ENCODE measurements around the gene HACL1. TPM values are rescaled to one million over a fixed set of nuclear protein-coding genes. Genes with fewer than 3 reads are reported as not detected.
A peak's percentile ranks its signal among the peaks of the same experiment; 100 is the strongest.

HACL1 gene
- total RNA-seq, 1 donor from 2014 or later = 22.8 TPM

DNA sequence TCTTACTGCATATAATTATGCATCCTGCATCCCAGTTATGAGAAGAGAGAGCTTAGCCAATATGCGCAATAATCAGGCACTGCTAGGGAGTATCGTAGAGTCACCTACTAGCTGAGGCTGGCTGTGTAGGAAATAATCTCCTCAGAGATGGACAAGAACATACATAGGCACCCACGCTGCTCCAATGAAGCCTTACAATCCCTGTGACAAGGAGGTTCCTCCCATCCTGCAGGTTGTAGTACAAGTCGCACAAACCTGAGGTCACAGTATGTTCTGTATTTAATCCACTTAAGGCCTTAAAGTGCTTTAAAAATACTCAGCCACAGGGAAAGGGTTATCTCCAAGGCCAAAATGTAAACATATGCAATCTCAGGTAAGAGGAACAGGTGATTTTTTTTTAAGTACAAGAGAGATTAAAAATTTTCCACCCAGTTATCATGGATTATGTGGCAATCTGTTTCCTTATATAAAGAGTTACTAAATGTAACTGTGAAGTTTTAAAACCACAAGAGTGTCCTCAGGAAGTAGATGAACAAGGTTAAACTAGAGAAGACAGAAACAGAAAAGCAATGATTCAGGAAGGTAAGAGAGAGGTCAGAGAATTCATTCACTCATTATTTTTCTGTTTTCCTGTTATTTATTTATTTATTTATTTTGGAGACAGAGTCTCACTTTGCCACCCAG is 72.4 kb downstream of the HACL1 start:
- Mint-ChIP-seq H3K9me3 (no peaks in the 10 kb centered on the region), H3K27me3 (ENCODE audit: low read depth) (no peaks in the 10 kb centered on the region), H3K36me3 (ENCODE audit: low read depth) (peaks cover 5% of the 10 kb centered on the region), H3K4me3 (ENCODE audit: low read depth) (no peak overlapping the region), H3K27ac (peak overlapping the region; percentile 13), H3K4me1 (ENCODE audit: low read depth) (peaks cover 24% of the 10 kb centered on the region)
- no peak for DNase-seq (ENCODE audit: low spot score)
- intact Hi-C loops (cut with micrococcal nuclease) = no loop called here

DNA sequence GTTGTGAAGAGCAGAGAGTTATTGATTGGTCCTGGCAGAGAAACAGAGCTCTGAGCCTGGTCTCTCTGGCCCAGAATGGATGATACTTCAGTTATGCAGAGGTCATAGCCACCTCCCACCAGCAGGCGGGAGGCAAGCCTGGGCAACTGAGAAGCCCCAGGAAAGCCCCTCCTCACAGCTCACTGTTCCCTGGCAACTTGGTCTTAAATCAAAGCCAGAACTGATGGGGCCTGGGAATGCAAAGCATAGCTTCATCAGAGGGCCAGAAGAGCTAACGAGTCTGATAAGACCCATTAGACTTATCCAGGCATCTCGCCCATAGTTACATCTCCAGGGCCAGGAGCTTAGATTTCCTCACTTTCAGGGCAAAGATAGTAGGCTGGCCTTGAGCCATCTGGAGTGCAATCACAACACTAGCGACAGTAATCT is 74.3 kb downstream of the HACL1 start:
- intact Hi-C loops (cut with micrococcal nuclease) = no loop called here
- Mint-ChIP-seq H3K27ac (no peak overlapping the region), H3K27me3 (ENCODE audit: low read depth) (peaks cover under 1% of the 10 kb centered on the region), H3K36me3 (ENCODE audit: low read depth) (peaks cover 5% of the 10 kb centered on the region), H3K4me1 (ENCODE audit: low read depth) (peaks cover 26% of the 10 kb centered on the region), H3K4me3 (ENCODE audit: low read depth) (no peak overlapping the region), H3K9me3 (no peaks in the 10 kb centered on the region)
- DNase-seq (ENCODE audit: low spot score) = no peak

DNA sequence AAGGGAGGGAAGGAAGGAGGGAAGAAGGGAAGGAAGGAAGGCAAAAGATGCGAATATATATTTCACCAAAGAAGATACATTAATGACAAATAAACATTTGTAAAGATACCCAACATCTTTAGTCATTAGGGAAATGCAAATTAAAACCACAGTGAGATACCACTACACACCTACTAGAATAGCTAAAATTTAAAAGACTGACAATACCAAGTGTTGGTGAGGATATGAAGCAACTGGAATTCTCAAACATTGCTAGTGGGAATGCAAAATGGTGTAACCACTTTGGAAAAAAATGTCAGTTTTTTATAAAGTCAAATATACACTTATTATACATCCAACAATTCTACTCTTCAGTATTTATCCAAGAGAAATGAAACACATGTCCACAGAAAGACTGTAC is 75.6 kb downstream of the HACL1 start:
- H3K4me3 Mint-ChIP-seq (ENCODE audit: low read depth) = no peak overlapping the region
- H3K4me1 Mint-ChIP-seq (ENCODE audit: low read depth) = peaks cover 28% of the 10 kb centered on the region
- peaks cover 9% of the 10 kb centered on the region for H3K27me3 Mint-ChIP-seq (ENCODE audit: low read depth)
- H3K36me3 Mint-ChIP-seq (ENCODE audit: low read depth) = peaks cover 5% of the 10 kb centered on the region
- intact Hi-C loops (cut with micrococcal nuclease) = no loop called here
- H3K27ac Mint-ChIP-seq = no peak overlapping the region
- no peak for DNase-seq (ENCODE audit: low spot score)
- H3K9me3 Mint-ChIP-seq = no peaks in the 10 kb centered on the region

DNA sequence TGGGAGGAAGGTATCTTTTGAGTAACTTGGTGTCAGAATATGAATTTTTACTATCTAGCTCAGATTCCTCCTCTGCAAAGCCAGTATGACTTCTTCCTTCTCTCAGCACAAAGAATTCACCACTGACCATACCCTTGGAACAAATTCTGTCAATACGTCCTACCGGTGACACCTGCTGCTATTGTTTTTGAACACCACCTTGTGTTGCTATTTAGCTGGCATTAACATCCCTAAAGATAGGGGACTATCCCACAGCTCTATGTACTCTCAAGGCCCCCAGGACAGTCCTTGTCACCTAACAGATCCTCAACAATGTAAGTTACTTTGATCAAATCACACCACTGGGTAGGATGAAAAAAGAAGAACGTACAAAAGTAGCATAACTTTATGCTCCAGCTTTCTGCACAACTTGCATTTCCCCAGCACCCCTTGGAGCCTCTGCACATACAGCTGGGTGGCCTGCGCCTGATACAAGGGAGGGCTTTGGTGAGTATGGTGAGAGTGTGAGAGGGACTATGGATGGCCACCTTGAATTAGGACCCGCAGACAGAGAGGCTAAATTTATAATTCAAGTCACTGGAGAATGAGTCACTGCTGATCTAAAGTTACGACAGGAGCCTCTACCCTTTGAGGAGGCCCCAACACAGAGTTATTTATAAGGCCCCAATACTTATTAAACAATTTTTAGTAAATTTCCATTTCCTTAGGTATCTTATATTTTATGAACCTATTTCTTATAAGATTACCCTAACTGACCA is 77.5 kb downstream of the HACL1 start:
- no peak for DNase-seq (ENCODE audit: low spot score)
- Mint-ChIP-seq H3K4me1 (ENCODE audit: low read depth) (peaks cover 19% of the 10 kb centered on the region), H3K9me3 (no peaks in the 10 kb centered on the region), H3K4me3 (ENCODE audit: low read depth) (no peak overlapping the region), H3K27me3 (ENCODE audit: low read depth) (peaks cover 9% of the 10 kb centered on the region), H3K27ac (no peak overlapping the region), H3K36me3 (ENCODE audit: low read depth) (peaks cover 2% of the 10 kb centered on the region)
- intact Hi-C loops (cut with micrococcal nuclease) = no loop called here

DNA sequence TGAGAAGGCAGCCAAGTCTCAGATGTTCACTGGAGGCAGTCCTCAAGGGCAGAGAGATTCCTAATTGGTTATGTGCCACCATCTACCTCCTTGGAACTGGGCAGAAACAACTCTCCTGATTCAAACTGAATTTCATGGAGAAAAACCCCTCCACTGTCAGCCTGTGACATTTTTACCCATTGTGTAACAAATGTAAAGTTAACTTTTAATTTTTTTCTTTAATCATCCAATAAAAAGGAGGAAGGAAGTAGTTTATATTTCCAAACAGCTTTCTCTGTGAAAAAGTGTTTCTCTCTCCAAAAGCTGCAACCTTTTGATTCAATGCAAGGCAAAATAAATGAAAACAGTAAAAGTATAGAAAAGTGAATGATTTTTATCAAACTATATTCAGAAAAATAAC is 79.4 kb downstream of the HACL1 start:
- H3K27me3 Mint-ChIP-seq (ENCODE audit: low read depth) = peaks cover 9% of the 10 kb centered on the region
- H3K4me3 Mint-ChIP-seq (ENCODE audit: low read depth) = no peak overlapping the region
- intact Hi-C loops (cut with micrococcal nuclease) = no loop called here
- H3K9me3 Mint-ChIP-seq = no peaks in the 10 kb centered on the region
- DNase-seq (ENCODE audit: low spot score) = no peak
- no peak overlapping the region for H3K27ac Mint-ChIP-seq
- H3K36me3 Mint-ChIP-seq (ENCODE audit: low read depth) = peaks cover 2% of the 10 kb centered on the region
- peaks cover 15% of the 10 kb centered on the region for H3K4me1 Mint-ChIP-seq (ENCODE audit: low read depth)

DNA sequence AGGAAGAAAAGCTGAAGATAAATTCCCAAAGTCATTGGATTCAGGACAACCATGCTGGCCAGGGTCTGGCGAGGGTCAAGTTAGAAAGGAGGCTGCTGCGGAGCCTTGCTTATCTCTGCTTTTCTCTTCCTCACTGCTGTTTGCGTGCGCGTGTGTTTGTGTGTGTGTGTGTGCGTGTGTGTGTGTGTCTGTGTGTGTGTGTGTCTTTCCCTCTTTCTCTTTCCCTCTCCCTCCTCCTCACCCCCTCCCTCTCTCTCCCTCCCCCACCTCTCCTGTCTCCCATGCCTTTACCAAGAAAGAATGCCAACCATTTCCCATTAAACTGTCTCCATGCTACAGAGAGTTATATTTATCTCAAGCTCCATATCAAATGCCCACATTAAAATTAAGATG is 79.8 kb downstream of the HACL1 start, which contains the start of gene COLQ:
TSS of gene COLQ (minus strand) at position 134 of the 393 bp plus-strand sequence. CDS start at position 53, 81 bp downstream.
- no peaks in the 10 kb centered on the region for H3K9me3 Mint-ChIP-seq
- peaks cover 9% of the 10 kb centered on the region for H3K27me3 Mint-ChIP-seq (ENCODE audit: low read depth)
- intact Hi-C loops (cut with micrococcal nuclease) = no loop called here
- DNase-seq (ENCODE audit: low spot score) = no peak
- peaks cover 15% of the 10 kb centered on the region for H3K4me1 Mint-ChIP-seq (ENCODE audit: low read depth)
- peaks cover 2% of the 10 kb centered on the region for H3K36me3 Mint-ChIP-seq (ENCODE audit: low read depth)
- no peak within 1 kb of the TSS for H3K27ac Mint-ChIP-seq
- H3K4me3 Mint-ChIP-seq (ENCODE audit: low read depth) = peak within 1 kb of the TSS; percentile 22

DNA sequence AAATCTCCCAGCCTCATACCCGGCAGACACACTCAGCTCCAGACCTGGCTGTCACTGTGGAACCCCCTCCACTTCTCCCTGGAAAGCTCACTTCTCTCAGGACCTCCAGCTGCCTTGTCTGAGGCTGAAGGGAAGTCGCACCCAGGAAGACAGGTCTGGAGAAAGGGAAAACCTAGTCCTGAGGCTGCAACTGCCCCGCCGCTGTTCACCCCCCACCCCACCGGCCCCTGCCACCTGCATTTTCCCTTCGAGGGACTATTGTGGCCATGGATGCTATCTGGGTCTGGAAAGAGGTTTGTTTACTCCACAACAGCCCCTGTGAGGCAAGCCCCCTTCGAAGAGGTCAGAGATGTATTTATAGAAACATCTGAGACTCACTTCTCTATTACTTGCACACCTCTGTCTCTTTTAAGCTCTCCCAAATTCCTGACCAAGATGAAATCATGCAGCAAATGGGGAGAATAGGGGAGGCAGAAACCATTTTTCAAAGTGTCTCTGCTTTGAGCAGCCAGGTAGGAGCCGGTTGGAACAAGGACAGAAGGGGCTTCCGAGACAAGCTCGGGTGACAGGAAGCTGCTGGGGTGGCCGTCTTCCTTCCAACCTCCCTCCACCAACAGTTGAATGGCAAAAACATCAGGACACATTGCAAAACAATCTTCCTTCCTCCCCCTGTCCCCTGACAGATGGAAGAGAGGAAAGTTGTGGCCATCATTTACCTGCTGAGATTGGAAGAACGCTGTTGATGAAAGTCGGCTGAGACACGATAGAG is 80.4 kb downstream of the HACL1 start:
- Mint-ChIP-seq H3K36me3 (ENCODE audit: low read depth) (peaks cover 2% of the 10 kb centered on the region), H3K9me3 (no peaks in the 10 kb centered on the region), H3K27me3 (ENCODE audit: low read depth) (peaks cover 9% of the 10 kb centered on the region), H3K4me3 (ENCODE audit: low read depth) (peak overlapping the region; percentile 22), H3K4me1 (ENCODE audit: low read depth) (peaks cover 15% of the 10 kb centered on the region), H3K27ac (no peak overlapping the region)
- no peak for DNase-seq (ENCODE audit: low spot score)
- intact Hi-C loops (cut with micrococcal nuclease) = no loop called here

DNA sequence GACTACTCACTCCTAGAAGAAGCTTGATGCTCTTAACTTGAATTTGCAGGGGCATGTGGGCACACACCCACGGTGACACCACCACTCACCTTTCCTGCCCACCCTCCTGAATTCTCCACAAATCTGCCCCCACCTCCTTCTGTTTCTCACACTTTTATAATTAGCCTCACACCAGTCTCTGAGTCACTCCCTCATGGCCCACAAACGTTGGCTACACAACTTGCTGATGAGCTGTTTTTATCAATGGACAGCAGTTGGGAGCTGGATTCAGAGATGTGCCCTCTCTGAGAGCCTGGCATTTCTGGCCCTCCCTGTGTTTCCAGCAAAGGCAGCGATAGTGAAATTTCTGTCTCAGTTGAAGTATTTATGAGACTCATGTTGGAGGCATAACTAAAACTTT is 81.2 kb downstream of the HACL1 start:
- H3K4me3 Mint-ChIP-seq (ENCODE audit: low read depth) = no peak overlapping the region
- H3K27ac Mint-ChIP-seq = no peak overlapping the region
- peaks cover 15% of the 10 kb centered on the region for H3K4me1 Mint-ChIP-seq (ENCODE audit: low read depth)
- intact Hi-C loops (cut with micrococcal nuclease) = no loop called here
- H3K27me3 Mint-ChIP-seq (ENCODE audit: low read depth) = peaks cover 9% of the 10 kb centered on the region
- no peaks in the 10 kb centered on the region for H3K9me3 Mint-ChIP-seq
- H3K36me3 Mint-ChIP-seq (ENCODE audit: low read depth) = no peaks in the 10 kb centered on the region
- no peak for DNase-seq (ENCODE audit: low spot score)

DNA sequence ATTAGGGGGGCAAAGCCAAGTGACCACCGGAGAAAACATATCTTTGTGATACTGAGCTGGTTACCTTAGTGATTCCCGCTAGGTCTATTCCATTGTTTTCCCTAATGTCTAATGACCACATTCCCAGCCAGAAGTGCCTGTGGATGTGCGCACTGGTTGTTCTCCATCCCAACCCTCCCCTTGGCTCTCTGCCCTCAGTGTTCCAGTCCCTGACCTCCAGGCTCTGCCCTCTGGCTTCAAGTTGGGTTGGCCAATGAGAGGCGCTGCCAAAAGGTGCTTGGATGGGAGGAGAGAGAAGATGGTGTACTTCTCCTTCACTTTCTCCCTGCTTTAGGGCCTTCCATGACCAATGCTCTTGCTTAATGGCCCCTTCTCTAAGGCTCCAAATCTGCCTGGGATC is 82.3 kb downstream of the HACL1 start:
- Mint-ChIP-seq H3K27ac (no peak overlapping the region), H3K36me3 (ENCODE audit: low read depth) (no peaks in the 10 kb centered on the region), H3K4me3 (ENCODE audit: low read depth) (no peak overlapping the region), H3K27me3 (ENCODE audit: low read depth) (peaks cover 10% of the 10 kb centered on the region), H3K9me3 (no peaks in the 10 kb centered on the region), H3K4me1 (ENCODE audit: low read depth) (peaks cover 15% of the 10 kb centered on the region)
- no peak for DNase-seq (ENCODE audit: low spot score)
- intact Hi-C loops (cut with micrococcal nuclease) = no loop called here

DNA sequence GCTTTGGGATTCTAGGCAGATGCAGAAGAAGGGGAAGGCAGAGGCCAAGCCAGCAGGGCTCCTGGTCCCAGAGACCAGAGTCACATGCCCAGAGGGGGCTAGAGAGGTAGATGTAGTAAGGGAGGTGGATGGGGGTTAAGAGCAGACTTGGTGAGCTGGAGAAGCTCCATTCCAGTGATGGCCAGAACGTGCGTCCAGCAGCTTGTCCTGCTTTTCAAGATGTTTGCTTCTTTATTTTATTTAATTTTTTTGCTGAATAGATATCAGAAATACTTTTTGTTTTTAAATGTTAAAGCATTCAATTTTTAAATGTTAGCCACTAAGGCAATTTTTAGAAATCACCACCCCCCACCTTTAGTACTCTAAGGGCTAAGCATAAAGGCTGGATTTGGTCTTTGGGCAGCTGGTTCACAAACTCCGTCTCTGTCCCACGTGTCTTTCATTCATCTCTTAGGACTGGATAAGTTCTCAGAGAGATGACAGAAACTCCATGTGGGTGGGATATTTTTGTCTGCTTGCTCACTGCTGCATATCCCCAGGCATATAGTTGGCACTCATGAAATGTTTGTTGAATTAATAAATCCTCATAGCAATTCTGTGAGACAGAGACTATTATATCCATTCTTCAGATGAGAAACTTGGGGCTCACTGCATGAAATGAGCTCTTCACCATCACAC is 86.6 kb downstream of the HACL1 start:
- Mint-ChIP-seq H3K27me3 (ENCODE audit: low read depth) (peaks cover 2% of the 10 kb centered on the region), H3K4me3 (ENCODE audit: low read depth) (no peak overlapping the region), H3K27ac (no peak overlapping the region), H3K9me3 (no peaks in the 10 kb centered on the region), H3K4me1 (ENCODE audit: low read depth) (peaks cover 1% of the 10 kb centered on the region), H3K36me3 (ENCODE audit: low read depth) (no peaks in the 10 kb centered on the region)
- DNase-seq (ENCODE audit: low spot score) = no peak
- intact Hi-C loops (cut with micrococcal nuclease) = no loop called here

DNA sequence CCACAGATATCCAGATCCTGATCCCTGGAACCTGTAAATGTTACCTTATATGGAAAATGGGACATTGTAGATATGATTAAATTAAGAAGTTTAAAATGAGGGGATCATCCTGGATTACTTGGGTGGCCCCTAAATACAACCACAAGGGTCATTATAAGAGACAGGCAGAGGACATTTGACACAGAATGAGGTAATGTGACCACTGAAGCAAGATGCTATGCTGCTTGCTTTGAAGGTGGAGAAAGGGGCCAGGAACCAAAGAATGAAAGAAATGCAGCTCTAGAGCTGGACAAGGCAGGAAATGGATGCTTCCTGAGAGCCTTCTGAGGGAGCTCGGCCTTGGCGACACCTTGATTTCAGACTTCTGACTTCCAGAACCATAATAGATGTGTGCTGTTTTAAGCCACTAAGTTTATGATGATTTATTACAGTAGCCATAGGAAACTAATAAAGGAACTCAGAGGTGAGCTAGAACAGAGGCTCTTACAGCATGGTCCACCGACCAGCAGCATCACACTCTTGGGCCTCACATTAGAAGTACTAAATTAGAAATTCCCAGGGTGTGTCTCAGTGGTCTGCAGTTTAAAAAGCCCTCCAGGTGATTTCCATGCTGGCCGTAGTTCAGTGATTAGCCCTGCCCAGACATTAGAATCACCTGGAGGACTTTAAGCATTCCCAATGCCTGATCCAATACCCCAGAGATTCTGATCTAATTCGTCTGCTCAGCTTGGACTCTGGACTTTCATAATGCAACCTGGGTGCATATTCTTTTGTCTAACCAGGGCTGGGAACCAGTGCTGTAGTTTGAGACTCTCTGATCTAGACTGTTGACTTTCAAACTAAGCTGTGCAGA is 87.3 kb downstream of the HACL1 start:
- H3K27me3 Mint-ChIP-seq (ENCODE audit: low read depth) = peaks cover 2% of the 10 kb centered on the region
- H3K27ac Mint-ChIP-seq = no peak overlapping the region
- no peak overlapping the region for H3K4me3 Mint-ChIP-seq (ENCODE audit: low read depth)
- no peaks in the 10 kb centered on the region for H3K9me3 Mint-ChIP-seq
- H3K4me1 Mint-ChIP-seq (ENCODE audit: low read depth) = peaks cover 1% of the 10 kb centered on the region
- DNase-seq (ENCODE audit: low spot score) = no peak
- intact Hi-C loops (cut with micrococcal nuclease) = no loop called here
- H3K36me3 Mint-ChIP-seq (ENCODE audit: low read depth) = no peaks in the 10 kb centered on the region

DNA sequence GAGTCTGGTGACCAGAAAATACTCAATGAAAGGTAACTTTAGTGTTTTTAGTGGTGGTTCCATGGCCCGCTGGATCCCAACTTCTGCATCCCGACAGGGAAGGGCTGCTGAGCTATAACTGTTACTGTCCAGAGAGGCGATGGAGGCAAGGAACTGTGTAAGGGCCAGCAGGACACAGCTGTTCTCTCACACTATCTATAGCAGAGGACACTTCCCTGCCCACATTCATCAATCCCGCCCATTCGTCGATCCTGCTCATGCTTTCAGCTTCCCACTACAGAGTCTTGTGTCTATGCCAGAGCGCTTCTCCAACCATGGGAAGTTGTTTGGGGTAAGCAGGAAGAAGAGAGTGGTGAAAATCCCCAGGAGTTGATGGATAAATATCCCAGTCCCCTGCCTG is 88.3 kb downstream of the HACL1 start:
- DNase-seq (ENCODE audit: low spot score) = no peak
- Mint-ChIP-seq H3K4me1 (ENCODE audit: low read depth) (peaks cover 1% of the 10 kb centered on the region), H3K27me3 (ENCODE audit: low read depth) (peaks cover 2% of the 10 kb centered on the region), H3K27ac (no peak overlapping the region), H3K9me3 (no peaks in the 10 kb centered on the region), H3K36me3 (ENCODE audit: low read depth) (no peaks in the 10 kb centered on the region), H3K4me3 (ENCODE audit: low read depth) (no peak overlapping the region)
- intact Hi-C loops (cut with micrococcal nuclease) = no loop called here
